ENCODE measurements around the gene LDB3. TPM values are rescaled to one million over a fixed set of nuclear protein-coding genes. Genes with fewer than 3 reads are reported as not detected.

Gene LDB3
- total and polyA plus RNA-seq, 2 experiments from 2014 or later, result 0.05 to 0.11 TPM

- in situ Hi-C loops (cut with MboI), result no loop called here
- no peaks in the 10 kb centered on the region for H3K9me3 ChIP-seq (ENCODE audit: low read depth)
Measured at GRCh38 chr10:86652361-86653202, 15.7 kb upstream of the LDB3 start.

GRCh38 chr10:86653379-86653778 lies 14.9 kb upstream of the LDB3 start:
- Histone ChIP-seq H3K79me2 (ENCODE audit: insufficient read depth) (no peaks in the 10 kb centered on the region), H4K20me1 (ENCODE audit: insufficient read depth) (no peaks in the 10 kb centered on the region), H3K27ac (no peak overlapping the region), H3K9ac (no peak overlapping the region), H3K36me3 (ENCODE audit: low read depth) (no peaks in the 10 kb centered on the region), H3K4me2 (ENCODE audit: unreplicated experiment) (no peak overlapping the region), H3K4me3 (no peak overlapping the region), H3K27me3 (replicated peaks; ENCODE audit: insufficient read depth) (no peaks in the 10 kb centered on the region), H3K4me1 (ENCODE audit: insufficient read depth) (peaks cover 10% of the 10 kb centered on the region), H3K9me2 (ENCODE audit: insufficient read depth) (no peaks in the 10 kb centered on the region), H3F3A (ENCODE audit: insufficient read depth) (no peaks in the 10 kb centered on the region), H3K9me3 (ENCODE audit: low read depth) (no peaks in the 10 kb centered on the region), H2AFZ (no peak overlapping the region)
- 78 to 81% methylated on average over 3 of the region's 3 CpGs for WGBS, 2 experiments (ENCODE audit: low coverage in 1 of 2, low lambda C conversion rate in 2 of 2, missing lambda C conversion rate in 2 of 2)
- in situ Hi-C loops (cut with MboI), result no loop called here
- no peak for DNase-seq
- no peak for TF ChIP-seq EZH2 (IDR thresholded peaks at IDR 0.05; ENCODE audit: insufficient read depth, poor library complexity, severe bottlenecking)
- TF ChIP-seq EZH2phosphoT487 (IDR thresholded peaks at IDR 0.05; ENCODE audit: insufficient read depth, low read depth), result no peak

More at GRCh38 chr10:86652361-86653202, 15.7 kb upstream of the LDB3 start:
- 0 out of 2 replicates have a peak, but pooled peaks cover 7% of the 10 kb centered on the region for H3F3A ChIP-seq (ENCODE audit: insufficient read depth)
- H3K36me3 ChIP-seq (ENCODE audit: low read depth), result no peaks in the 10 kb centered on the region
- no peak overlapping the region for H3K9ac ChIP-seq
- TF ChIP-seq EZH2phosphoT487 (IDR thresholded peaks at IDR 0.05; ENCODE audit: insufficient read depth, low read depth) (no peak), EZH2 (IDR thresholded peaks at IDR 0.05; ENCODE audit: insufficient read depth, poor library complexity, severe bottlenecking) (no peak)
- H3K4me2 ChIP-seq (ENCODE audit: unreplicated experiment), result no peak overlapping the region
- no peak overlapping the region for H2AFZ ChIP-seq
- no peak overlapping the region for H3K27ac ChIP-seq
- no peak for DNase-seq
- H4K20me1 ChIP-seq (ENCODE audit: insufficient read depth), result no peaks in the 10 kb centered on the region
- no peaks in the 10 kb centered on the region for H3K27me3 ChIP-seq (replicated peaks; ENCODE audit: insufficient read depth)
- WGBS, 2 experiments (ENCODE audit: low coverage in 1 of 2, low lambda C conversion rate in 2 of 2, missing lambda C conversion rate in 2 of 2), result 79 to 81% methylated on average over 14 of the region's 14 CpGs
- no peak overlapping the region for H3K4me3 ChIP-seq
- no peaks in the 10 kb centered on the region for H3K9me2 ChIP-seq (ENCODE audit: insufficient read depth)
- H3K4me1 ChIP-seq (ENCODE audit: insufficient read depth), result peaks cover 18% of the 10 kb centered on the region
- no peaks in the 10 kb centered on the region for H3K79me2 ChIP-seq (ENCODE audit: insufficient read depth)

- H3F3A ChIP-seq (ENCODE audit: insufficient read depth), result no peaks in the 10 kb centered on the region
- DNase-seq, result no peak
- H3K79me2 ChIP-seq (ENCODE audit: insufficient read depth), result no peaks in the 10 kb centered on the region
- H4K20me1 ChIP-seq (ENCODE audit: insufficient read depth), result no peaks in the 10 kb centered on the region
- H2AFZ ChIP-seq, result no peak overlapping the region
- H3K36me3 ChIP-seq (ENCODE audit: low read depth), result no peaks in the 10 kb centered on the region
- H3K9ac ChIP-seq, result no peak overlapping the region
- no peaks in the 10 kb centered on the region for H3K9me3 ChIP-seq (ENCODE audit: low read depth)
- 89 to 97% methylated on average over 3 of the region's 3 CpGs for WGBS, 2 experiments (ENCODE audit: low coverage in 1 of 2, low lambda C conversion rate in 2 of 2, missing lambda C conversion rate in 2 of 2)
- in situ Hi-C loops (cut with MboI), result no loop called here
- H3K4me1 ChIP-seq (ENCODE audit: insufficient read depth), result peaks cover 5% of the 10 kb centered on the region
- H3K4me2 ChIP-seq (ENCODE audit: unreplicated experiment), result no peak overlapping the region
- no peak overlapping the region for H3K4me3 ChIP-seq
- H3K9me2 ChIP-seq (ENCODE audit: insufficient read depth), result no peaks in the 10 kb centered on the region
- no peaks in the 10 kb centered on the region for H3K27me3 ChIP-seq (replicated peaks; ENCODE audit: insufficient read depth)
- TF ChIP-seq EZH2 (IDR thresholded peaks at IDR 0.05; ENCODE audit: insufficient read depth, poor library complexity, severe bottlenecking), result no peak
- no peak for TF ChIP-seq EZH2phosphoT487 (IDR thresholded peaks at IDR 0.05; ENCODE audit: insufficient read depth, low read depth)
- no peak overlapping the region for H3K27ac ChIP-seq
Measured at GRCh38 chr10:86653987-86654386, 14.3 kb upstream of the LDB3 start.

GRCh38 chr10:86654411-86655172 lies 13.7 kb upstream of the LDB3 start, which contains the start of gene OPN4:
OPN4 (plus strand) TSS chr10:86654547; CDS start chr10:86654784, 237 bp downstream.
- Histone ChIP-seq H3K9me3 (ENCODE audit: low read depth) (no peaks in the 10 kb centered on the region), H3K36me3 (ENCODE audit: low read depth) (no peaks in the 10 kb centered on the region), H3K4me2 (ENCODE audit: unreplicated experiment) (no peak within 1 kb of the TSS), H3K27ac (no peak within 1 kb of the TSS), H3K79me2 (ENCODE audit: insufficient read depth) (no peaks in the 10 kb centered on the region), H3K4me3 (no peak within 1 kb of the TSS), H3K4me1 (ENCODE audit: insufficient read depth) (peaks cover under 1% of the 10 kb centered on the region; the same call in 1 of the 2 replicates), H2AFZ (no peak within 1 kb of the TSS), H3F3A (ENCODE audit: insufficient read depth) (no peaks in the 10 kb centered on the region), H3K9me2 (ENCODE audit: insufficient read depth) (no peaks in the 10 kb centered on the region), H3K27me3 (replicated peaks; ENCODE audit: insufficient read depth) (no peaks in the 10 kb centered on the region), H3K9ac (no peak within 1 kb of the TSS), H4K20me1 (ENCODE audit: insufficient read depth) (no peaks in the 10 kb centered on the region)
- WGBS, 2 experiments (ENCODE audit: low coverage in 1 of 2, low lambda C conversion rate in 2 of 2, missing lambda C conversion rate in 2 of 2), result 83% methylated on average over 17 of the region's 17 CpGs
- DNase-seq, result no peak
- TF ChIP-seq EZH2phosphoT487 (IDR thresholded peaks at IDR 0.05; ENCODE audit: insufficient read depth, low read depth), result no peak
- TF ChIP-seq EZH2 (IDR thresholded peaks at IDR 0.05; ENCODE audit: insufficient read depth, poor library complexity, severe bottlenecking), result no peak
- in situ Hi-C loops (cut with MboI), result no loop called here
